IgD-negative memory B cell (primary cell): ENCODE data around the gene EPHA6. TPM values are rescaled to one million over a fixed set of nuclear protein-coding genes. Genes with fewer than 3 reads are reported as not detected.

ENCODE experiments used
- H3K27ac Mint-ChIP-seq, 3 donors: one replicate each; pipeline ENCODE4 v1.8.0; 2020 to 2022; ENCODE audit warnings: mild to moderate bottlenecking in 3 of 3, mixed read lengths in 3 of 3, moderate library complexity in 1 of 3
- H3K27me3 Mint-ChIP-seq: one replicate; pipeline ENCODE4 v1.8.0; 2021; ENCODE audit warnings: mixed read lengths
- H3K36me3 Mint-ChIP-seq: one replicate; pipeline ENCODE4 v1.8.0; 2020; ENCODE audit warnings: mild to moderate bottlenecking, mixed read lengths
- H3K4me1 Mint-ChIP-seq, 3 donors: one replicate each; pipeline ENCODE4 v1.8.0; 2020 to 2022; ENCODE audit warnings: mixed read lengths in 3 of 3, mild to moderate bottlenecking in 1 of 3
- H3K4me3 Mint-ChIP-seq, 4 donors: one replicate each; pipeline ENCODE4 v1.8.0; 2020 to 2022; ENCODE audit warnings: mild to moderate bottlenecking in 4 of 4, mixed read lengths in 4 of 4, moderate library complexity in 3 of 4
- H3K9me3 Mint-ChIP-seq, 3 donors: one replicate each; pipeline ENCODE4 v1.8.0; 2020 to 2021; ENCODE audit warnings: mixed read lengths in 3 of 3, mild to moderate bottlenecking in 1 of 3
- polyA plus RNA-seq: library from polyadenylated mRNA; unstranded; fragments of 300-500 nt; fragmentation: Illumina TruSeq; gene quantifications from one replicate; pipeline ENCODE4 v1.2.3, GENCODE V29; 2021

The EPHA6 gene
- polyA plus RNA-seq, 1 donor from 2014 or later = not detected

- H3K4me3 Mint-ChIP-seq = no peak overlapping the region
- H3K27ac Mint-ChIP-seq = no peak overlapping the region
- H3K27me3 Mint-ChIP-seq = no peaks in the 10 kb centered on the region
- no peaks in the 10 kb centered on the region for H3K36me3 Mint-ChIP-seq
- H3K4me1 Mint-ChIP-seq = no peaks in the 10 kb centered on the region
- H3K9me3 Mint-ChIP-seq = peaks cover 0 to 3% (median 2%) of the 10 kb centered on the region in 3 donors
These were observed 317.1 kb downstream of the EPHA6 start for GRCh38 chr3:97131476-97131875.

- no peaks in the 10 kb centered on the region for H3K27me3 Mint-ChIP-seq
- H3K4me3 Mint-ChIP-seq = no peak overlapping the region
- H3K36me3 Mint-ChIP-seq = no peaks in the 10 kb centered on the region
- no peaks in the 10 kb centered on the region for H3K4me1 Mint-ChIP-seq
- peaks cover 4 to 28% (median 5%) of the 10 kb centered on the region in 3 donors for H3K9me3 Mint-ChIP-seq
- no peak overlapping the region for H3K27ac Mint-ChIP-seq
These were observed 324.6 kb downstream of the EPHA6 start for GRCh38 chr3:97138914-97139541.

- Mint-ChIP-seq H3K4me1 (no peaks in the 10 kb centered on the region), H3K27ac (no peak overlapping the region), H3K36me3 (no peaks in the 10 kb centered on the region), H3K27me3 (no peaks in the 10 kb centered on the region), H3K4me3 (no peak overlapping the region), H3K9me3 (peaks cover 0 to 3% (median 2%) of the 10 kb centered on the region in 3 donors)
These were observed 334.5 kb downstream of the EPHA6 start for GRCh38 chr3:97148931-97149330.

- Mint-ChIP-seq H3K27me3 (no peaks in the 10 kb centered on the region), H3K9me3 (peaks cover 8 to 24% (median 9%) of the 10 kb centered on the region in 3 donors), H3K36me3 (no peaks in the 10 kb centered on the region), H3K4me1 (no peaks in the 10 kb centered on the region), H3K4me3 (no peak overlapping the region), H3K27ac (no peak overlapping the region)
These were observed 346.8 kb downstream of the EPHA6 start for GRCh38 chr3:97161169-97161568.

- Mint-ChIP-seq H3K27ac (no peak overlapping the region), H3K36me3 (no peaks in the 10 kb centered on the region), H3K9me3 (peaks cover 5 to 15% (median 6%) of the 10 kb centered on the region in 3 donors), H3K4me3 (no peak overlapping the region), H3K4me1 (no peaks in the 10 kb centered on the region), H3K27me3 (no peaks in the 10 kb centered on the region)
These were observed 362.8 kb downstream of the EPHA6 start for GRCh38 chr3:97177242-97177641.

GRCh38 chr3:97181704-97182103 is 367.3 kb downstream of the EPHA6 start:
- no peaks in the 10 kb centered on the region for H3K27me3 Mint-ChIP-seq
- no peak overlapping the region for H3K27ac Mint-ChIP-seq
- H3K4me3 Mint-ChIP-seq = no peak overlapping the region
- H3K4me1 Mint-ChIP-seq = no peaks in the 10 kb centered on the region
- peaks cover 4 to 6% (median 5%) of the 10 kb centered on the region in 3 donors for H3K9me3 Mint-ChIP-seq
- no peaks in the 10 kb centered on the region for H3K36me3 Mint-ChIP-seq

- H3K4me3 Mint-ChIP-seq = no peak overlapping the region
These were observed 373.4 kb downstream of the EPHA6 start for GRCh38 chr3:97187771-97188170.

GRCh38 chr3:97189835-97190234 is 375.4 kb downstream of the EPHA6 start:
- no peak overlapping the region for H3K27ac Mint-ChIP-seq
- peaks cover 2 to 11% (median 3%) of the 10 kb centered on the region in 3 donors for H3K9me3 Mint-ChIP-seq
- no peaks in the 10 kb centered on the region for H3K27me3 Mint-ChIP-seq
- H3K36me3 Mint-ChIP-seq = no peaks in the 10 kb centered on the region
- no peak overlapping the region for H3K4me3 Mint-ChIP-seq
- peaks cover 0 to 3% (median 0%) of the 10 kb centered on the region in 3 donors for H3K4me1 Mint-ChIP-seq

More at GRCh38 chr3:97187771-97188170, 373.4 kb downstream of the EPHA6 start:
- H3K4me1 Mint-ChIP-seq = peaks cover 0 to 3% (median 0%) of the 10 kb centered on the region in 3 donors
- H3K36me3 Mint-ChIP-seq = no peaks in the 10 kb centered on the region
- no peaks in the 10 kb centered on the region for H3K27me3 Mint-ChIP-seq
- H3K27ac Mint-ChIP-seq = no peak overlapping the region
- peaks cover 0 to 3% (median 1%) of the 10 kb centered on the region in 3 donors for H3K9me3 Mint-ChIP-seq

GRCh38 chr3:97197083-97197482 is 382.7 kb downstream of the EPHA6 start:
- H3K27me3 Mint-ChIP-seq = no peaks in the 10 kb centered on the region
- H3K27ac Mint-ChIP-seq = no peak overlapping the region
- H3K4me3 Mint-ChIP-seq = no peak overlapping the region
- H3K36me3 Mint-ChIP-seq = no peaks in the 10 kb centered on the region
- H3K9me3 Mint-ChIP-seq = peaks cover 2 to 15% (median 5%) of the 10 kb centered on the region in 3 donors
- H3K4me1 Mint-ChIP-seq = peaks cover 0 to 2% (median 0%) of the 10 kb centered on the region in 3 donors

- peaks cover 0 to 2% (median 0%) of the 10 kb centered on the region in 3 donors for H3K4me1 Mint-ChIP-seq
- no peaks in the 10 kb centered on the region for H3K27me3 Mint-ChIP-seq
- no peak overlapping the region for H3K27ac Mint-ChIP-seq
- peaks cover 2 to 13% (median 5%) of the 10 kb centered on the region in 3 donors for H3K9me3 Mint-ChIP-seq
- no peaks in the 10 kb centered on the region for H3K36me3 Mint-ChIP-seq
- H3K4me3 Mint-ChIP-seq = no peak overlapping the region
These were observed 383.4 kb downstream of the EPHA6 start for GRCh38 chr3:97197830-97198229.

- Mint-ChIP-seq H3K27ac (no peak overlapping the region), H3K27me3 (no peaks in the 10 kb centered on the region), H3K9me3 (peaks cover 0 to 3% (median 3%) of the 10 kb centered on the region in 3 donors), H3K4me3 (no peak overlapping the region), H3K36me3 (no peaks in the 10 kb centered on the region), H3K4me1 (peaks cover 0 to 2% (median 0%) of the 10 kb centered on the region in 3 donors)
These were observed 386.0 kb downstream of the EPHA6 start for GRCh38 chr3:97200387-97200786.

GRCh38 chr3:97201814-97202213 is 387.4 kb downstream of the EPHA6 start:
- Mint-ChIP-seq H3K4me3 (no peak overlapping the region), H3K4me1 (no peaks in the 10 kb centered on the region), H3K36me3 (no peaks in the 10 kb centered on the region), H3K27ac (no peak overlapping the region), H3K27me3 (no peaks in the 10 kb centered on the region), H3K9me3 (peaks cover 0 to 3% (median 0%) of the 10 kb centered on the region in 3 donors)

- Mint-ChIP-seq H3K27me3 (no peaks in the 10 kb centered on the region), H3K9me3 (peaks cover 0 to 8% (median 8%) of the 10 kb centered on the region in 3 donors), H3K36me3 (no peaks in the 10 kb centered on the region), H3K27ac (no peak overlapping the region), H3K4me1 (no peaks in the 10 kb centered on the region), H3K4me3 (no peak overlapping the region)
These were observed 414.6 kb downstream of the EPHA6 start for GRCh38 chr3:97228966-97229365.

- H3K9me3 Mint-ChIP-seq = peaks cover 0 to 8% (median 8%) of the 10 kb centered on the region in 3 donors
- no peaks in the 10 kb centered on the region for H3K36me3 Mint-ChIP-seq
- H3K4me1 Mint-ChIP-seq = no peaks in the 10 kb centered on the region
- H3K4me3 Mint-ChIP-seq = no peak overlapping the region
- H3K27me3 Mint-ChIP-seq = no peaks in the 10 kb centered on the region
- H3K27ac Mint-ChIP-seq = no peak overlapping the region
These were observed 416.1 kb downstream of the EPHA6 start for GRCh38 chr3:97230486-97230885.

GRCh38 chr3:97232393-97233034 is 418.1 kb downstream of the EPHA6 start:
- Mint-ChIP-seq H3K27me3 (no peaks in the 10 kb centered on the region), H3K9me3 (peaks cover 0 to 8% (median 6%) of the 10 kb centered on the region in 3 donors), H3K4me1 (no peaks in the 10 kb centered on the region), H3K36me3 (no peaks in the 10 kb centered on the region), H3K27ac (no peak overlapping the region), H3K4me3 (no peak overlapping the region)

- Mint-ChIP-seq H3K36me3 (no peaks in the 10 kb centered on the region), H3K9me3 (peaks cover 2 to 8% (median 2%) of the 10 kb centered on the region in 3 donors), H3K4me1 (no peaks in the 10 kb centered on the region), H3K4me3 (no peak overlapping the region), H3K27me3 (no peaks in the 10 kb centered on the region), H3K27ac (no peak overlapping the region)
These were observed 420.8 kb downstream of the EPHA6 start for GRCh38 chr3:97235179-97235578.
